Measurements from ENCODE around the gene DYNLL2.
A peak's percentile ranks its signal among the peaks of the same experiment; 100 is the strongest.

The DYNLL2 gene

GRCh38 chr17:58111676-58112075 lies 28.5 kb downstream of the DYNLL2 start:
- no peak overlapping the region for H2AFZ ChIP-seq (ENCODE audit: insufficient read depth, low read length, poor library complexity)
- H3K79me2 ChIP-seq (ENCODE audit: control insufficient read depth, insufficient read depth, low read length, poor library complexity): no peaks in the 10 kb centered on the region
- H2AK5ac ChIP-seq (ENCODE audit: low read length): no peak overlapping the region
- no peaks in the 10 kb centered on the region for H3K36me3 ChIP-seq (ENCODE audit: control insufficient read depth in 1 of 2, insufficient read depth in 2 of 2, low read length in 2 of 2)
- no peak overlapping the region for H3K9ac ChIP-seq (ENCODE audit: low read length)
- no peak for DNase-seq
- no peak overlapping the region for H3K27ac ChIP-seq (ENCODE audit: low read depth, low read length)
- no peaks in the 10 kb centered on the region for H3K4me1 ChIP-seq (ENCODE audit: control insufficient read depth in 1 of 2, insufficient read depth in 2 of 2, low read length in 2 of 2)
- no peak overlapping the region for H3K4me2 ChIP-seq (ENCODE audit: low read length)
- no peak overlapping the region for H3K4me3 ChIP-seq (ENCODE audit: low read depth, low read length)
- no peak overlapping the region for H4K12ac ChIP-seq (ENCODE audit: low read depth, low read length)
- no peak overlapping the region for H4K8ac ChIP-seq (ENCODE audit: low read depth, low read length)
- no peaks in the 10 kb centered on the region for H3K27me3 ChIP-seq (ENCODE audit: insufficient read depth, low read length)
- H3K18ac ChIP-seq (ENCODE audit: low read length): no peak overlapping the region
- no CpG with 5 or more reads among the region's 3 CpGs for WGBS (ENCODE audit: extremely low coverage, insufficient coverage, insufficient read length)
- no peak overlapping the region for H3K4ac ChIP-seq (ENCODE audit: low read depth, low read length)
- no peak overlapping the region for H2BK5ac ChIP-seq (ENCODE audit: low read depth, low read length, poor library complexity)
- no peak overlapping the region for H3K14ac ChIP-seq (ENCODE audit: low read length)
- H2BK12ac ChIP-seq (ENCODE audit: low read length): no peak overlapping the region
- H2BK120ac ChIP-seq (ENCODE audit: insufficient read depth, low read length, poor library complexity): no peak overlapping the region
- H3K23ac ChIP-seq (ENCODE audit: low read length): no peak overlapping the region
- no peaks in the 10 kb centered on the region for H3K9me3 ChIP-seq (ENCODE audit: insufficient read depth, low read depth, low read length)
- no peak overlapping the region for H4K91ac ChIP-seq (ENCODE audit: low read depth, low read length)
- H3K79me1 ChIP-seq (ENCODE audit: low read length): no peaks in the 10 kb centered on the region

DNA sequence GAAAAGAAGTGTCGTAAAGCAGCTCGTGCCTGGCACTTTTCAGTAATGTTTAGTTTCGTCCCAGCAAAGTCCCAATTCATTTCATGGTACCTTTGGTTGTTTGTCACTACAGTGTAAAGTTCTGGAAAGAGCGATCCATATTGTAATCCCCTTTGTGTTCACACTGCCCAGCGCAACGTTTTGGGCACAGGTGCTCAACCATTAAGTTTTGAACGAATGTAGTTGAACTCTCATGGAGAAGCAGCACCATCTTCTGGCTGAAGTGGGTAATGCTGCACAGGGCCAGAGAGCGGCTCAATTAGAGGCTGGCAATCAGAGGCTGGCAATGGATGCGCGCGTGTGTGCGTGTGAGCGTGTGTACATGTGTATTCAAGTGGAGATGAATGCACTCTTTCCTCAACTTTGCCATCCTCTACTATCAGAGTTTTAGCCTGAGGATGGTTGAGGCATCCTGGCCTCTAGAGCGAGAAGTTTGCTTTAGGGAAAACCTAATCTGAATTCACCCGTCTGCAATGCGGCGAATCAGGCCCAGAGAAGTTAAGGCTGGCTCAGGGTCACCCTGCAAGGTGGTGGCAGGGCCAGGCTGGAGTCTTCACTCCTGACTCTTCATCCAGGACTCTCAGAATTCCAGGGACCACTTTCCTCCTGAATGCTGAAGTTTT lies 29.9 kb downstream of the DYNLL2 start:
- H3K18ac ChIP-seq (ENCODE audit: low read length): no peak overlapping the region
- H4K12ac ChIP-seq (ENCODE audit: low read depth, low read length): no peak overlapping the region
- no peaks in the 10 kb centered on the region for H3K36me3 ChIP-seq (ENCODE audit: control insufficient read depth in 1 of 2, insufficient read depth in 2 of 2, low read length in 2 of 2)
- H3K79me2 ChIP-seq (ENCODE audit: control insufficient read depth, insufficient read depth, low read length, poor library complexity): no peaks in the 10 kb centered on the region
- no peaks in the 10 kb centered on the region for H3K79me1 ChIP-seq (ENCODE audit: low read length)
- no peaks in the 10 kb centered on the region for H3K9me3 ChIP-seq (ENCODE audit: insufficient read depth, low read depth, low read length)
- H3K4ac ChIP-seq (ENCODE audit: low read depth, low read length): no peak overlapping the region
- no peaks in the 10 kb centered on the region for H3K27me3 ChIP-seq (ENCODE audit: insufficient read depth, low read length)
- no peak overlapping the region for H2AK5ac ChIP-seq (ENCODE audit: low read length)
- H3K27ac ChIP-seq (ENCODE audit: low read depth, low read length): no peak overlapping the region
- no peak overlapping the region for H3K4me3 ChIP-seq (ENCODE audit: low read depth, low read length)
- H2BK120ac ChIP-seq (ENCODE audit: insufficient read depth, low read length, poor library complexity): no peak overlapping the region
- no peak overlapping the region for H2BK5ac ChIP-seq (ENCODE audit: low read depth, low read length, poor library complexity)
- H3K14ac ChIP-seq (ENCODE audit: low read length): no peak overlapping the region
- no peak overlapping the region for H4K91ac ChIP-seq (ENCODE audit: low read depth, low read length)
- no peak overlapping the region for H3K4me2 ChIP-seq (ENCODE audit: low read length)
- WGBS (ENCODE audit: extremely low coverage, insufficient coverage, insufficient read length): no CpG with 5 or more reads among the region's 17 CpGs
- DNase-seq: peak; percentile 79 to 95
- H3K4me1 ChIP-seq (ENCODE audit: control insufficient read depth in 1 of 2, insufficient read depth in 2 of 2, low read length in 2 of 2): no peaks in the 10 kb centered on the region
- H3K23ac ChIP-seq (ENCODE audit: low read length): no peak overlapping the region
- no peak overlapping the region for H3K9ac ChIP-seq (ENCODE audit: low read length)
- H4K8ac ChIP-seq (ENCODE audit: low read depth, low read length): no peak overlapping the region
- no peak overlapping the region for H2AFZ ChIP-seq (ENCODE audit: insufficient read depth, low read length, poor library complexity)
- no peak overlapping the region for H2BK12ac ChIP-seq (ENCODE audit: low read length)

DNA sequence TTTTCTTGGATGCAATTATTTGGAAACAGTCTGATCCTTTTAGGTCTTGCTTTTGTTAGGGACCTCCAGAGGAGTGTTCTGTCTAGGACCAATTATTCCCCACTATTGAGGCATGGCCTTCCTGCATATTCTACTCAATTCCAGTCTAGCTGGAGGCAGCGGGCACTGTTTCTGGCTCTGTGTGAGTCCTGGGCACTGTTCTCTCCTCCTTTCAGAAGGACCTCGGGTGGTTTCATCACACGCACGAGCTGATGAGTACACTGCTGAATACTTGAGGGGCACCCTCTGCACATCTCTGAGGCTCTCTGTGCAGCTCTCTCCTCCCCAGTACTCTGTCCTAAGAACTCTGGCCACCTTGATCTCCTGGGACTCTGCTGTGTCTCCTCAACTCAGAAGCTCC lies 30.7 kb downstream of the DYNLL2 start:
- Histone ChIP-seq H3K23ac (ENCODE audit: low read length) (no peak overlapping the region), H3K18ac (ENCODE audit: low read length) (no peak overlapping the region)

DNA sequence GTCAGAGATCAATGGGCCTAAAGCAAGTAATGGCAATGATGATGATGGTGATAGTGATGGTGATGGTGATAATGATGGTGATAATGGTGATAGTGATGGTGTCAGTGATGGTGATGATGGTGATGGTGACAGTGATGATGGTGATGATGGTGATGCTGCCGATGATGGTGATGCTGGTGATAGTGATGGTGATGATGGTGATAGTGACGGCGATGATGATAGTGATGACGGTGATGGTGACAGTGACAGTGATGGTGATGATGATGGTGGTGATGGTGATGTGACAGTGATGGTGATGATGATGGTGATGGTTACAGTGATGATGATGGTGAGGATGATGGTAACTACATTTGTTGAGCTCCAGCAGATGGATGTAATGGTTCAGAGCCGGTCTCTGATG lies 34.2 kb downstream of the DYNLL2 start:
- Histone ChIP-seq H2BK5ac (ENCODE audit: low read depth, low read length, poor library complexity) (no peak overlapping the region), H3K23ac (ENCODE audit: low read length) (no peak overlapping the region), H3K79me2 (ENCODE audit: control insufficient read depth, insufficient read depth, low read length, poor library complexity) (no peaks in the 10 kb centered on the region), H2BK12ac (ENCODE audit: low read length) (no peak overlapping the region), H3K79me1 (ENCODE audit: low read length) (no peaks in the 10 kb centered on the region), H3K36me3 (ENCODE audit: control insufficient read depth in 1 of 2, insufficient read depth in 2 of 2, low read length in 2 of 2) (no peaks in the 10 kb centered on the region), H3K4me3 (ENCODE audit: low read depth, low read length) (no peak overlapping the region), H3K14ac (ENCODE audit: low read length) (no peak overlapping the region), H3K27ac (ENCODE audit: low read depth, low read length) (no peak overlapping the region), H4K12ac (ENCODE audit: low read depth, low read length) (no peak overlapping the region), H4K8ac (ENCODE audit: low read depth, low read length) (no peak overlapping the region), H3K9me3 (ENCODE audit: insufficient read depth, low read depth, low read length) (no peaks in the 10 kb centered on the region), H3K9ac (ENCODE audit: low read length) (no peak overlapping the region), H3K27me3 (ENCODE audit: insufficient read depth, low read length) (no peaks in the 10 kb centered on the region), H4K91ac (ENCODE audit: low read depth, low read length) (no peak overlapping the region), H3K4ac (ENCODE audit: low read depth, low read length) (no peak overlapping the region), H2AFZ (ENCODE audit: insufficient read depth, low read length, poor library complexity) (no peak overlapping the region), H2AK5ac (ENCODE audit: low read length) (no peak overlapping the region), H2BK120ac (ENCODE audit: insufficient read depth, low read length, poor library complexity) (no peak overlapping the region), H3K4me2 (ENCODE audit: low read length) (no peak overlapping the region), H3K18ac (ENCODE audit: low read length) (no peak overlapping the region), H3K4me1 (ENCODE audit: control insufficient read depth in 1 of 2, insufficient read depth in 2 of 2, low read length in 2 of 2) (no peaks in the 10 kb centered on the region)
- no CpG with 5 or more reads among the region's 5 CpGs for WGBS (ENCODE audit: extremely low coverage, insufficient coverage, insufficient read length)
- DNase-seq: no peak

More for the DNA sequence above, 30.7 kb downstream of the DYNLL2 start:
- H3K27ac ChIP-seq (ENCODE audit: low read depth, low read length): no peak overlapping the region
- no peak overlapping the region for H3K4me3 ChIP-seq (ENCODE audit: low read depth, low read length)
- no CpG with 5 or more reads among the region's 4 CpGs for WGBS (ENCODE audit: extremely low coverage, insufficient coverage, insufficient read length)
- no peak overlapping the region for H3K9ac ChIP-seq (ENCODE audit: low read length)
- no peaks in the 10 kb centered on the region for H3K4me1 ChIP-seq (ENCODE audit: control insufficient read depth in 1 of 2, insufficient read depth in 2 of 2, low read length in 2 of 2)
- no peak overlapping the region for H4K12ac ChIP-seq (ENCODE audit: low read depth, low read length)
- H2BK12ac ChIP-seq (ENCODE audit: low read length): no peak overlapping the region
- no peak overlapping the region for H2BK5ac ChIP-seq (ENCODE audit: low read depth, low read length, poor library complexity)
- H3K9me3 ChIP-seq (ENCODE audit: insufficient read depth, low read depth, low read length): no peaks in the 10 kb centered on the region
- H3K4me2 ChIP-seq (ENCODE audit: low read length): no peak overlapping the region
- no peak overlapping the region for H3K14ac ChIP-seq (ENCODE audit: low read length)
- H4K8ac ChIP-seq (ENCODE audit: low read depth, low read length): no peak overlapping the region
- no peak overlapping the region for H2BK120ac ChIP-seq (ENCODE audit: insufficient read depth, low read length, poor library complexity)
- H3K27me3 ChIP-seq (ENCODE audit: insufficient read depth, low read length): no peaks in the 10 kb centered on the region
- H3K79me1 ChIP-seq (ENCODE audit: low read length): no peaks in the 10 kb centered on the region
- no peaks in the 10 kb centered on the region for H3K79me2 ChIP-seq (ENCODE audit: control insufficient read depth, insufficient read depth, low read length, poor library complexity)
- no peak overlapping the region for H2AFZ ChIP-seq (ENCODE audit: insufficient read depth, low read length, poor library complexity)
- no peak overlapping the region for H3K4ac ChIP-seq (ENCODE audit: low read depth, low read length)
- H2AK5ac ChIP-seq (ENCODE audit: low read length): no peak overlapping the region
- H3K36me3 ChIP-seq (ENCODE audit: control insufficient read depth in 1 of 2, insufficient read depth in 2 of 2, low read length in 2 of 2): no peaks in the 10 kb centered on the region
- H4K91ac ChIP-seq (ENCODE audit: low read depth, low read length): no peak overlapping the region
- no peak for DNase-seq
